ENCODE data around the gene NUTM2D. TPM values are rescaled to one million over a fixed set of nuclear protein-coding genes. Genes with fewer than 3 reads are reported as not detected.
A peak's percentile ranks its signal among the peaks of the same experiment; 100 is the strongest.
"Not testable (repeated sequence)": the region's sequence is repeated elsewhere in the genome, so short reads cannot be mapped to it uniquely, and the experiment has no call there.

NUTM2D gene
- total RNA-seq, 4 donors from 2014 or later: 2.8 to 3.7 (median 2.9) TPM

- peak overlapping the region; percentile 82 to 89 (median 88) for H3K27ac ChIP-seq
- peaks cover 0 to 18% (median 4%) of the 10 kb centered on the region in 3 donors for H3K4me1 ChIP-seq
- no CpG with 5 or more reads among the region's 54 CpGs for WGBS, 2 donors (ENCODE audit: low coverage in 1 of 2)
- H3K9me3 ChIP-seq, H3K36me3 ChIP-seq, H3K27me3 ChIP-seq: not testable (repeated sequence)
- H3K4me3 ChIP-seq: peak overlapping the region; percentile 60 to 64
- peak; percentile 32 for ATAC-seq
Measured at GRCh38 chr10:87341546-87342142, 15.9 kb upstream of the NUTM2D start.

- peak overlapping the region; percentile 87 to 94 (median 89) for H3K27ac ChIP-seq
Measured at GRCh38 chr10:87342249-87342710, 15.3 kb upstream of the NUTM2D start.

GRCh38 chr10:87342711-87343258 lies 14.8 kb upstream of the NUTM2D start:
- WGBS, 2 donors (ENCODE audit: low coverage in 1 of 2): no CpG with 5 or more reads among the region's 65 CpGs

More at GRCh38 chr10:87342249-87342710, 15.3 kb upstream of the NUTM2D start:
- TF ChIP-seq POLR2A (IDR thresholded peaks at IDR 0.05): peak; percentile 21 to 30
- TF ChIP-seq CTCF (IDR thresholded peaks at IDR 0.05): peak in 1 of 4 experiments; percentile 6
- peak; percentile 50 for TF ChIP-seq POLR2AphosphoS5 (IDR thresholded peaks at IDR 0.05)
- peak; percentile 96 for ATAC-seq
- WGBS, 2 donors (ENCODE audit: low coverage in 1 of 2): no CpG with 5 or more reads among the region's 43 CpGs
- peak overlapping the region; percentile 60 to 64 for H3K4me3 ChIP-seq
- not testable (repeated sequence) for H3K27me3 ChIP-seq, H3K9me3 ChIP-seq, H3K36me3 ChIP-seq
- H3K4me1 ChIP-seq: peaks cover 0 to 18% (median 4%) of the 10 kb centered on the region in 3 donors

GRCh38 chr10:87345743-87346142 lies 11.8 kb upstream of the NUTM2D start:
- 43 to 63% methylated on average over 1 of the region's 1 CpG for WGBS, 2 donors (ENCODE audit: low coverage in 1 of 2)
- not testable (repeated sequence) for H3K27ac ChIP-seq, H3K36me3 ChIP-seq, H3K27me3 ChIP-seq, H3K9me3 ChIP-seq, H3K4me3 ChIP-seq, ATAC-seq
- peaks cover 0 to 13% (median 2%) of the 10 kb centered on the region in 3 donors for H3K4me1 ChIP-seq

More at GRCh38 chr10:87342711-87343258, 14.8 kb upstream of the NUTM2D start:
- not testable (repeated sequence) for H3K27me3 ChIP-seq, H3K9me3 ChIP-seq, H3K36me3 ChIP-seq
- TF ChIP-seq POLR2AphosphoS5 (IDR thresholded peaks at IDR 0.05) (peak; percentile 48), POLR2A (IDR thresholded peaks at IDR 0.05) (peak; percentile 43 to 58), CTCF (IDR thresholded peaks at IDR 0.05) (peak; percentile 16 to 74 (median 58))
- H3K4me3 ChIP-seq: peak overlapping the region; percentile 60 to 64
- peak overlapping the region; percentile 87 to 94 (median 89) for H3K27ac ChIP-seq
- peaks cover 0 to 18% (median 4%) of the 10 kb centered on the region in 3 donors for H3K4me1 ChIP-seq
- peak; percentile 88 for ATAC-seq

- not testable (repeated sequence) for H3K9me3 ChIP-seq, H3K27me3 ChIP-seq, ATAC-seq, H3K4me3 ChIP-seq, H3K36me3 ChIP-seq, H3K27ac ChIP-seq, H3K4me1 ChIP-seq
- 100% methylated on average over 1 of the region's 2 CpGs for WGBS, 2 donors (ENCODE audit: low coverage in 1 of 2)
Measured at GRCh38 chr10:87350161-87350560, 7.4 kb upstream of the NUTM2D start.

GRCh38 chr10:87352825-87353224 lies 4.7 kb upstream of the NUTM2D start:
- ATAC-seq, H3K27ac ChIP-seq, H3K36me3 ChIP-seq, H3K27me3 ChIP-seq, H3K4me1 ChIP-seq, H3K4me3 ChIP-seq, H3K9me3 ChIP-seq: not testable (repeated sequence)
- 59 to 73% methylated on average over 3 of the region's 3 CpGs for WGBS, 2 donors (ENCODE audit: low coverage in 1 of 2)

- not testable (repeated sequence) for H3K36me3 ChIP-seq, H3K4me3 ChIP-seq, H3K4me1 ChIP-seq, H3K27ac ChIP-seq, H3K27me3 ChIP-seq, H3K9me3 ChIP-seq, ATAC-seq
- no CpG with 5 or more reads among the region's 31 CpGs for WGBS, 2 donors (ENCODE audit: low coverage in 1 of 2)
Measured at GRCh38 chr10:87355110-87355509, 2.4 kb upstream of the NUTM2D start.

GRCh38 chr10:87358159-87358558 lies 615 bp downstream of the NUTM2D start:
- H3K36me3 ChIP-seq, H3K27ac ChIP-seq, H3K4me3 ChIP-seq, H3K4me1 ChIP-seq, H3K9me3 ChIP-seq, H3K27me3 ChIP-seq, ATAC-seq: not testable (repeated sequence)
- no CpG with 5 or more reads among the region's 3 CpGs for WGBS, 2 donors (ENCODE audit: low coverage in 1 of 2)

- not testable (repeated sequence) for H3K27ac ChIP-seq, H3K4me3 ChIP-seq, H3K4me1 ChIP-seq, H3K9me3 ChIP-seq, H3K36me3 ChIP-seq, H3K27me3 ChIP-seq, ATAC-seq
- WGBS, 2 donors (ENCODE audit: low coverage in 1 of 2): 83 to 100% methylated on average over 1 of the region's 9 CpGs
Measured at GRCh38 chr10:87369514-87370112, 12.1 kb downstream of the NUTM2D start.

GRCh38 chr10:87374091-87374490 lies 16.5 kb downstream of the NUTM2D start:
- H3K27me3 ChIP-seq, ATAC-seq, H3K27ac ChIP-seq, H3K9me3 ChIP-seq, H3K36me3 ChIP-seq, H3K4me1 ChIP-seq, H3K4me3 ChIP-seq: not testable (repeated sequence)
- no CpG with 5 or more reads among the region's 1 CpG for WGBS, 2 donors (ENCODE audit: low coverage in 1 of 2)

- WGBS, 2 donors (ENCODE audit: low coverage in 1 of 2): no CpG with 5 or more reads among the region's 4 CpGs
- ATAC-seq: not testable (repeated sequence)
Measured at GRCh38 chr10:87379115-87379514, 21.6 kb downstream of the NUTM2D start.

More at GRCh38 chr10:87379115-87379514, 21.6 kb downstream of the NUTM2D start:
- H3K4me3 ChIP-seq, H3K36me3 ChIP-seq, H3K9me3 ChIP-seq, H3K4me1 ChIP-seq, H3K27me3 ChIP-seq, H3K27ac ChIP-seq: not testable (repeated sequence)
